HFF-Myc (cell line): ENCODE measurements around the gene XRRA1.

Experiments
- DNase-seq: peaks from one replicate; pipeline ENCODE4 v3.0.0-alpha.2; 2011; ENCODE audit warnings: low read depth; ENCODE audit errors: extremely low read depth
- H3K4me3 ChIP-seq: replicated peaks from 2 replicates; pipeline ENCODE4 v1.5.1; 2011; ENCODE audit warnings: low read depth, mild to moderate bottlenecking, control low read depth, low read length
- CTCF ChIP-seq: IDR thresholded peaks from 2 replicates; pipeline ENCODE4 v1.5.1; 2012; ENCODE audit warnings: mild to moderate bottlenecking, low read depth, low read length, control low read depth; ENCODE audit errors: missing control alignments

Gene XRRA1

GRCh38 chr11:74866557-74866956 is 82.3 kb downstream of the XRRA1 start:
- TF ChIP-seq CTCF = no peak
- H3K4me3 ChIP-seq = no peak overlapping the region
- DNase-seq = no peak

GRCh38 chr11:74863410-74863809 is 85.5 kb downstream of the XRRA1 start:
- no peak overlapping the region for H3K4me3 ChIP-seq
- no peak for DNase-seq
- TF ChIP-seq CTCF = no peak

- no peak for DNase-seq
- H3K4me3 ChIP-seq = no peak overlapping the region
- no peak for TF ChIP-seq CTCF
Observed at GRCh38 chr11:74860743-74861142, 88.1 kb downstream of the XRRA1 start.

GRCh38 chr11:74853223-74853622 is 95.7 kb downstream of the XRRA1 start:
- DNase-seq = no peak
- H3K4me3 ChIP-seq = no peak overlapping the region

GRCh38 chr11:74849525-74850391 is 99.1 kb downstream of the XRRA1 start:
- peak; percentile 11 for DNase-seq
- H3K4me3 ChIP-seq = no peak overlapping the region
- TF ChIP-seq CTCF = no peak

More at GRCh38 chr11:74853223-74853622, 95.7 kb downstream of the XRRA1 start:
- no peak for TF ChIP-seq CTCF

- DNase-seq = no peak
- no peak for TF ChIP-seq CTCF
- H3K4me3 ChIP-seq = no peak overlapping the region
Observed at GRCh38 chr11:74847895-74848294, 101.0 kb downstream of the XRRA1 start.
